MCF 10A (cell line): ENCODE measurements around the gene EFCAB12. TPM values are rescaled to one million over a fixed set of nuclear protein-coding genes. Genes with fewer than 3 reads are reported as not detected.

Source experiments
- total RNA-seq: library from RNA; stranded (reverse); gene quantifications from 2 replicates; pipeline ENCODE4 v1.2.3, GENCODE V29; 2022

The EFCAB12 gene
- total RNA-seq, 1 experiment from 2014 or later = not detected

Other genes with a start within 250 kb of the EFCAB12 start
- 519 and 557 TPM in 2 replicates for gene CNBP, start 244.7 kb downstream of the EFCAB12 start, total RNA-seq
- gene COPG1, start 179.0 kb downstream of the EFCAB12 start, total RNA-seq = 225 and 298 TPM in 2 replicates
- 29.4 and 42.8 TPM in 2 replicates for gene HMCES, start 149.8 kb downstream of the EFCAB12 start, total RNA-seq
- gene MBD4, start 11.3 kb upstream of the EFCAB12 start, total RNA-seq = 30.6 and 35.8 TPM in 2 replicates
- gene IFT122, start 11.6 kb upstream of the EFCAB12 start, total RNA-seq = 18.7 and 21.0 TPM in 2 replicates
- not detected in 2 replicates for gene RHO, start 100.0 kb upstream of the EFCAB12 start, total RNA-seq
- gene H1-8, start 114.5 kb upstream of the EFCAB12 start, total RNA-seq = not detected in 2 replicates
- gene PLXND1, start 178.0 kb upstream of the EFCAB12 start, total RNA-seq = 5.6 and 6.2 TPM in 2 replicates